ENCODE measurements around the gene DHRS7C.
"Not testable (repeated sequence)": the region's sequence is repeated elsewhere in the genome, so short reads cannot be mapped to it uniquely, and the experiment has no call there.

Gene DHRS7C

DNA sequence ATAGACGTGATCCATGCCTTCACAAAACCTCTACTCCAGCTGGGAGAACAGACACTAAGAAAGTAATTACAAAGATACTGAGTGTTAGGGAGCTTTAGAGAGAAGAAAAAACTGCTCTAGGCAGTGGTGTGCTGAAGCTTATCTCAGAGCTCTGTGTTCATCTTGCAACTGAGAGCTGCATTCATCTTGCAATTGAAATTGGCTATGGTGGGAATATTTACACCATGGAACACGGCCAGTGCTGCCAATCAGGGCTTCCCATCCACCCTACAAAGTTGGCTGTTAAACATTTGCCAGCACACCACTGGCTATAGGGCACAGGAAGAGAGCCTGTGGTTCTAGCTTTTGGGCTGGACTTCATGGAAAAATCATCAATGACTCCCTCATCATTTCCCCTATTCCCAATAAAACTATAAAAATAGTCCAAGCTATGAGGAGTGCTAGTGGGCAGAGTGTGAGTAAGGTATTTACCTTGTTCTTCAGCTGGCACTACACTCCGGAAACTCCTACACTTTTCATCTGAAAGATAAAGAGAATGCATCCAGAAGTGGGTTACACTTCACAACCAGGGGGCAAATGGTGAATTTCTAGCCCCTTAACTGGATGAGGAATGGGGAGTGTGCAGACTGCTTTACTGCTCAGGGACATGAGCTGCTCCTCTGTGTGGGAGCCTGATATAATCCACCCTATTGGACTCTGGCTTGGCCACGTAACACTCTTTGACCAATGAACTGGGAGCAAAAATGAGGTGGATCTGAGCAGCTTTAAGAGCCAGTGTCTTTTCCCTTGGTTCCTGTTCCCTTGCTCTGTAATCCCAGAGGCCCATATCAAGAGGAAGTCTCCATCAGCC, 18.9 kb upstream of the DHRS7C start:
- no peak for DNase-seq (ENCODE audit: low read depth)

DNA sequence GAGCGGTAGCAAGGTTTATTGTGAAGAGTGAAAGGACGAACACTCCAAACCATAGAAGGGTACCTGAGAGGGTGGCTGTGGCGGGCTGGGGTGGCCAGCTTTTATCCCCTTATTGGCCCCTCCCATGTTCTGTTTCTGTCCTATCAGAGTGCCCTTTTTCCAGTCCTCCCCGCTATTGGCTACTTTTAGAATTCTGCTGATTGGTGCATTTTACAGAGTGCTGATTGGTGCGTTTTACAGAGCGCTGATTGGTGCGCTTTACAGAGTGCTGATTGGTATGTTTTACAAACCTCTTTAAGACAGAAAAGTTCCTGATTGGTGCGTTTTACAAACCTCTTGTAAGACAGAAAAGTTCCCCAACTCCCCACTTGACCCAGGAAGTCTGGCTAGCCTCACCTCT, 18.0 kb upstream of the DHRS7C start:
- no peak for DNase-seq (ENCODE audit: low read depth)

DNA sequence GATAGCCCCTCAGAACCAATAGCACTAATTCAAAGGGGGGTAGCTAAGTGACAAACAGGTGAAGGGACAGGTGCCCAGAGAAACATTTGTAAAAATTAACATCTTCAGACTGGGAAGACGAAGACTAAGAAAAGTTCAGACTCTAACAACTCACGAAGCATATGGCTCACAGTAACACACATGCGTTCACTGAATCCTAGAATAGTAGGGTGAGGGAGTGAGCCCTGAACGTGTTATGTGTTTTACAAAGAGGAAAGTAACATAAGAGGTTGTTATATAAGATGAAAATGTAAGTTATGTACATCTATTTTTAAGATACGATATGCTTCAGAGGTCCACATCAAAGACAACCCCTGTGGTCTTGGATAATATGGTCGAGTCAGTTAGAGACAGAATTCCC, 15.3 kb upstream of the DHRS7C start:
- no peak for DNase-seq (ENCODE audit: low read depth)

DNA sequence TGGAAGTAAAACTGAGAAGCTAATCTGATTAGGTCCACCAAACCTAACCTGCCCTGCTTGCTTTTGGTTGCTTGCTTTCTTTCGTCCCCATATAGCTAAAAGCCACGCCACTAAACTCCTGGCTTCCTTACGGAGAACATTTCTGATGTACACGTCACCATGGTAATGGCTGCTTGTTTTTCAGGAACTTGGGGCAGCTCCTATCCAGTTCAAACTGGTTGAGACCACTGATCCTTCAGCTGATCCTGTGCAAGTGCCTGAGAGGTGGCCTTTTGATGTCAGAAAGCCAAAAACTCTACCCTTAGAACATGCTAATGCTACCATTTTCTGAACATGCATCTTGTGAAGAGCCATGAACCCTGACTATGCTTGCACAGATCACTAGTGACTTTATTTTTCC, 14.4 kb upstream of the DHRS7C start:
- no peak for DNase-seq (ENCODE audit: low read depth)

DNA sequence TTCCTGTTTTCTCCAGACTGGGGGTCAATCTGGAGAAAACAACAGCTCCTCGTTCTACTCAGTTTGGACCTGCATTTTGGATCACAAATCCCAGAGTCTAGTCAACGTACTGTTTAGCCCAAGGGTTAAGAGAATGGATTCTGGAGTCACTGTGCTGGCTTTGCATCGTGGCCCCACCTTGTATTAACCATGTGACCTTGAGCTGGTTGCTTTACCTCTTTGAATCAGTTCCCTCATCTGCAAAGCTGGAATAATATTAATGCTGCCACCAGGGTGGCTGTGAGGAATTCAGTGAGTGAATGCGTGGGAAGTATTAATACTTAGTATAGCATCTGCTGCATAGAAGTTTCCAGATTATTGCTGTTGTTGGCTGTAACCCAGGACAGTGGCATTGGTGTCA, 11.3 kb upstream of the DHRS7C start:
- DNase-seq (ENCODE audit: low read depth): no peak

DNA sequence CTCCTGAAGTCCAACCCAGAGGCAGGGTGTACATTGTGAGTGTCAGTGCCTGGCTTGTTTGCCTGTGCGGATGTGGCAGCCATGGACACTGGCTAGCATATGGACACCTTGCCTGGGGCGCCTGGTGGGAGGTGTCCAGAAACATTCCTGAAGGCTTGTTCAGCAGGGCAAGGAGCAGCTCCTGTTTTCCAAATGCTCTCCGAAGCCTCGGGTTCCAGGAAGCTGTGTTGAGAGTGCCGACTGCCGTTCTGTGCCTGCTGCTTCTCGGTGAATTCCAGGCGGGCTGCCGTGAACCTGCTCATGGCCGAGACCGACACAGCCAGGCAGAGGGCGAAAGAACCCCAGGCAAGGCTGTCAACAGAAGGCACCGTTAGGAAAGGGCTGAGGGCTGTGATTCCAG, 10.9 kb upstream of the DHRS7C start:
- DNase-seq (ENCODE audit: low read depth): no peak

DNA sequence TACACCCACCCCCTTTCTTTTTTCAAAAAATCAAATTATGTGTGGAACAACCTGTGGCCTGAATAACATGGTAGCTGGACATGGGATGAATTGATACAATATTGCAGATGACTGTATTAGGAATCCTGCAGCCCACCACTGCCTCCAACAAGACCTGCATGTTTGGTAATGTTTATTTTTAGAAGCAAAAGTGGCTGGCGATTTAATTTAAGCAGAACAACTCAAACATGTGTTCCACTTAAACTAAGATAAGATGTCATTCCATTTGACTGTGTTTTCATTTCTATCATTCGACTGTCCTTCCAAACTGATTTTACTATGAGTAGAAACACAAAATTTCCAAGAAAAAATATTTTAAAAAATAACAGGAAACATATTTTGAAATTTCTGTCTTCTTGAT, 10.1 kb upstream of the DHRS7C start:
- no peak for DNase-seq (ENCODE audit: low read depth)

DNA sequence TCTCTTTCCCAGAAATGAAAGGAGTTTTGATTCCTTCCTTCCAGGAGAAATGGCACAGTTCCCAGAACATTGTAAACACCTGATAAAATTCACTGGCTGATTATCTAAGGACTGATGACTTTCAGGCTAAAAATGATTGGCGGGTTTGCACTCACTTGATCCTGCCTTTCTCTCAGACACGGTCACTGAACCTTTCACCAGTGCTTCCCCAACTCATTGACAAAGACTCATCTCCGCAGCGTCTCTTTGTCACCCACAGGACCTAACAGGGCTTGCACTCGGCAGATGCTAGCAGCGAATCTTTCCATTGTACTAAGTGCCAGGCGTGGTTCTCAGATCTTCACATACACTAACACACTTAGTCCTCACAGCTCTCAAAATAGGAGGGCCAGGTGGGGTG, 7.3 kb upstream of the DHRS7C start:
- no peak for DNase-seq (ENCODE audit: low read depth)

DNA sequence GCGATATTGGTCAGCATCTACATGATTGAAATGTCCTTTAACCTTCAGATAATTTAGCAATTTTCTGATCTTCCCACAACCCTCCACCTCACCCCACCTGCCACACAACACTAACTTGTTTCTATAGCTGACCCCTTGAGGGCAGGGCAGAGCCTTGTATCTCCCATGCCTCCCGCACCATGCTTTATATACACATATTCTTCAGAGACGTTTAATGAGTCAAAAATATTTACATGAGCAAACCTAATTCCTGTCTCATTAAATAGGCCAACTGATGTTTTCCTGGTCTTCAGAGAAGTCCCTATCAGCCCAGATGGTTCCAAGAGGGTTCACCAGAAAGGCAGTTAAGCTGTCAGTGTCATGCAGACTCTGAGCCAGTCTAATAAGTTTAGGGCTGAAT, 6.6 kb upstream of the DHRS7C start:
- no peak for DNase-seq (ENCODE audit: low read depth)

DNA sequence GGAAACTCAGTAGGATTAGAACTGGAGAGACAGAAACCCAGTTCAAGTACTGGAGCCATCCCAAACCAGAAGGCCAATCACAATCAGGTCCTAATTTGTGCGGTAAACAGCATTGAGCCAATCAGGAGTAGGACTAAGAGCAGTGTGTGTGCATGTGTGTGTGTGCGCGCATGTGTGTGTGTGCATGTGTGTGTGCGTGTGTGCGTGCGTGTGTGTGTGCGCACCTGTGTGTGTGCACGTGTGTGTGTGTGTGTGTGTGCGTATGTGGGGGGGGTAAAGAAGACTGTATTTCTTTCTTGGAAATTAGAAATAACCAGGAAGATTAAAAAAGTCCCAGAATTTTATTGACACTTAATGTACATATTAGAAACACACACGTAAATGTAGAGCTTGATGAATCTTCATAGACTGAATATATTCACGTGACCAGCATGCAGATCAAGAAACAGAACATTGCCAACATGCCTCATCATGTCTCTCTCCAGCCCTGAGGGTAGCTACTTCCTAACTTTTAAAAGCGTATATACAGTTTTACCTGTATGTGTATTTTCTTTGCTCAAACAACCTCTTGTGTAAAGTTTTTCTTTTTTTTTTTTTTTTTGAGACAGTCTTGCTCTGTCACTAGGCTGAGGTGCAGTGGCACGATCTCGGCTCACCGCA, 919 bp upstream of the DHRS7C start:
- DNase-seq (ENCODE audit: low read depth): no peak

DNA sequence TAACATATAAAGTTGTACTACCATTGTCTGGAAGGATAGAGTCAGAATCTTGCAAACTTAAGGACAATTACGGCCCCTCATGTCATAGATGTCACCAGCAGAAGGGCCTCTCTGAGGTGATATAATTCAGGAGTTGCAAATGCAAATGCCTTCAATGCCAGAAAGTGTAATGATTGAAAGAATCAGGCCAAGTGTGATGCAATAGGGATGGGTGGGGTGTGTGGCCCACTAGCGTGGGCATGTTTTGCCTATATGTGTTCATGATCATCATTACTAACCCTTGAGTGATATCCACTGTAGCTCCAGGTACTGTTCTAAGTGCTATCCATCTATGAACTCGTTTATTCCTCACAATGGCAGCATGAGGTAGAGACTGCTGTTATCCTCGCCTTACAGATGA, 1.1 kb downstream of the DHRS7C start:
- no peak for DNase-seq (ENCODE audit: low read depth)

DNA sequence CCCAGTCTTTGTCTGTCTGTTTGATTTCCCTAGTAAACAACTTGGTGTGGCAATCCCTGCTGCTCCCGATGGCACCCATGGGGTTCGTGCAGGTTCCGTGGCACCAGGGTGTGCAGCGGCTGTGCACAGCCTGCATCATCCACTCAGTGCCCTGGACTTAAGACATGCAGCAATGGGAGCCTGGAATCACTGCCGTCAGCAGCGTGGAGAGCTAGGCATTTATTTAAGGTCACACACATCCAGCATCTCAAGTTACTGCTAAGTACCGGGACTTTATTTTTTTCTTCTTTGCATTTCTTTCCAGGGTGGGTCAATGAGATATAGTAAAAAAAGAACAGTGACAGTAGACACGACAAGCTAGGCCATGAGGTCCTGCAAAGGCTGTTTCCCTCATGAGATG, 2.8 kb downstream of the DHRS7C start:
- no peak for DNase-seq (ENCODE audit: low read depth)

DNA sequence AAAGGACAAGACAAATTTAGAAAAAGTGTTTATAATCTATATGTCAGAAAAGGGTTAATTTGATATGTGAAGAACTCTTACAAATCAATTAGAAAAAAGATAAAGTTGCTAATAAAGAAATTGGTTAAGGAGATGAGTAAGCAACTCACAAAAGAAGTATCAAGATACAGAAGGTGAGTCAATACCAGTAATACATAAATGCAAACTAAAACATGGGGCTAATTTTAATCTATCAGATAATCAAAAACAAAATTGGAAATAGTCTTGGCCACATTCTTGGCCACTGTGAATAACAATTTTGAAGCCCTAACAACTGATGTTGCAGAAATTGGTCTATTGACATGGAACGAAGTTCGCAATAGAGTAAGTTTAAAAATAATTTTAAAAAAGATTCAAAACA, 6.8 kb downstream of the DHRS7C start:
- no peak for DNase-seq (ENCODE audit: low read depth)

DNA sequence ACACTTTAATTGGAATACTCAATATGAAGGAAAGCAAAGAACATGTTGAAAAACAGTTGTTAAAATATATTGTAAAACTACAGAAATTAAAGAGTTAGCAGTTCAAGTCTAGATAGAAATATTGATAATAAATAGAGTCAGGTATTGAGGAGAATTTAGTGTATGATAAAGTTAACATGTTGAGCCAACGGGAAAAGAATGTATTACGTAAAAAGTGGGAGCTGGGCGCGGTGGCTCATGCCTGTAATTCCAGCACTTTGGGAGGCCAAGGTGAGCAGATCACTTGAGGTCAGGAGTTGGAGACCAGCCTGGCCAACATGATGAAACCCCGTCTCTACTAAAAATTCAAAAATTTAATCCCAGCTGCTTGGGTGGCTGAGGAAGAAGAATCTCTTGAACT, 7.9 kb downstream of the DHRS7C start:
- not testable (repeated sequence) for DNase-seq (ENCODE audit: low read depth)

DNA sequence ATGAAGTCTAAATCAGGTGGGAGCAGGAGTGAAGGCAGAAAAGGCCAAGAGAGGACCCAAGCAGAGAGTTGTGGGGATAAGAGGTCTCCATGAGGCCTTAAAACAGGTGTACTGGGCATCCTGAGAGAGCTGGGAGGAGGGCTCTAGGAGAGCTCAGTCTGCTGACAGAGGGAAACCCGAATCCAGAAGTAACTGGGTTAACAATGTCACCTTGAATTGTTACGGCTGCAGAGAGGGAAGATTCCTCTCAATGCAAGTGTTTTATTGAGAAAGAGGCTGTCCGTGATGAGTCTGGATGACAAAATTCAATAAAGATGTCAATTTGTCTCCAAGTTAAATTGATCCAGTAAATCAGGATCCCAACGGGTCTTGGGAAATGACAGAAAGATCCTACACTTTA, 8.3 kb downstream of the DHRS7C start:
- no peak for DNase-seq (ENCODE audit: low read depth)

DNA sequence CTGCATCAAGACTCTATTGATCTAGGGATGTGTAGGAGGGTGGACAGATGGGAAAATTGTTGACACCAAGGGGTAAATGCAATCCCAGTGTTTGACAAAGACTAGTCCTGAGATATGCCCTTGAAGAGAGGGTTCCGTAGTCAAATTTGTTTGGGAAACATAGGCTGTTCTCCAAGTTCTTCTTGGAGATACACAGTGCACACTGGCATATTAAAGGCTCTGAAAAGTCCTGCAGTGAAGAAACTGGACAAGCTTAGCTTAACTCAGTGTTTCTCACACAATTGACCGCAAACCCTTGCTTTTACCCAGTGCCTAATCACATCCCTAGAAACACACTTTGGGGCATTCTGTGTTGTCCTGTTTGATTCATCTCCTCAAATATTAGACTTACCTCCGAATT, 10.8 kb downstream of the DHRS7C start:
- DNase-seq (ENCODE audit: low read depth): no peak

DNA sequence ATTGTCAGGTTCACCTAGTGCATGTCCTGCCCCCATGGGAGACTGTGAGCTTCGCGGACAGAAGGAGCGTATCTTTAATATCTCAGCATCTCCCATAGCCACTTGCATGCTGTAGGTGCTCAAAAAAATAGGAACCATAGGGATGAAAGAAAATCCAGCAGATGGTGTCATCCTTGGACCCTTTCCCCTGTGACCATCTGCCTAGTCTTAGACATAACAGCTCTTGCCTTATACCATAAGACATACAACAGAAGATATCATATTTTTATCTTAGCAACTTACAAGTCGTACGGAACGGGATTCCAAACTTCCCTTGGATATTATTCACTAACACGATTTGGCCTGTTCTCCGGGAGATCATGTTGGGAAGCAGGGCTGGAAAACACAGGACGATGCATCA, 14.5 kb downstream of the DHRS7C start:
- DNase-seq (ENCODE audit: low read depth): no peak

DNA sequence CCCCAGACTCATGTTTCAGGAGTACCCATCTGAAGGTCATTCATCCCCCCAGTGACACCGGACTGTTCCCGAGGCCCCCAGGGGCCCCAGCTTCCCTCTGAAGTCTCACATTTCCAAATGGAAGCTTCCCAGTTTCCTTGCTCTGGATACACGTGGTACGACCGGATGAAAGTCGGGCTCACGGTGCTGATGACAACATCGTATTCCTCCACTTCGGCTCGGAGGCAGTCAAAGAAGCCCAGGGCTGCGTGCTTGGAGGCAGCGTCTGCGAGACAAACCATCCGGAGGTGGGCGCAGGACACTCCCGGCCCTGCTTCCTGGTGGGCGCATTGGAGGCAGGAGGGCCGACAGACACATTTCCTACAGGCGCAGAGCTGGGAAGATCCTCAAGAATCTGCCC, 18.7 kb downstream of the DHRS7C start:
- DNase-seq (ENCODE audit: low read depth): no peak

DNA sequence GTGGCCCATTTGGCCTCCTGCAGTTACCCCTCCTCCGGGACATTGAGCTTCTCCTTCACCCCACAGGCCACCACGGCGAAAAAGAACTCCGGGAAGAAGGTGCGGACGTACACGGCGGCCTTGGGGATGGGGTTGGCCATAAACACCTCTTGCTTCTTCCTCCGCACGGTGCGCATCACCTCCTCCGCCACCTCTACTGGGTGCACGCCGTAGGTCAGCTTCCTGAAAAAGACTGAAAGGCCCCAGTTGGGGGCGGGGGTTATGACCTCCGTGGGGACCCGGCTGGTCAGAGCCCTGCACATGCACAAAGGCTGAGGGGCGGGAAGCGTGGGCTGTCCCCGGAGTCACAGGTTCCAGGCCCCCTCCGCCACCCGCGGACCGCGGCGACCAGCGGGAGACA, 19.9 kb downstream of the DHRS7C start:
- no peak for DNase-seq (ENCODE audit: low read depth)

DNA sequence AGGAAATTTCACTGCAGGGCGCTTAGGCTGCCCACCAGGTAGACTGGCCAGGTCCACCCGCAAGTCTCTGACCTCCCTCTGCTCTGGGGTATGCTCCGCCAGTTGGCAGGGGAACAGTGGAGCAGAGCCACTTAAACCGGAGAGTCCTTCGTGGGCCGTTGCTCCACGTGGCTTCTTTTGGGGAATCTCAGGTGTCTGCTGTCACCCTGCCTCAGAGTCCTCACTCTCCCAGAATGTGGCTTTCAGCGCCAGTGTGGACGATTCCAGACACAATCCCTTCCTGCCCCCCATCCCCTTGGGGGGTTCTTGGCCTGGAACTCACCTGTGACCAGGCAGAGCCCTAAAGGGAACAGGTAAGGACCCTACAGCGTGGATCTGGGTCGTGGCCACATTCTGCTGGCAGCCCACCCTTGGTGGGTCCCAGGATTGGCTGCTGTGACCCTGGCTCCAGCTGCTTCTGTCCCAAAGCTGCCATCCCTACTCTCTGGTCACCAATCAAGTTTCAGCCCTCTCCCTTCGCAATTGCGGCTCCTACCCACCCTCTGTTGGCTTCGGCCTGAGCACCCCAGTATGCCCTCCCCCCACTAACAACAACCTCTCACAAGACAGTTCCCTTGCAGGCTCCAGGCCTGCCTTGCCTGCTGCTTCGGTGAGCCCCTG, 22.2 kb downstream of the DHRS7C start:
- no peak for DNase-seq (ENCODE audit: low read depth)

DNA sequence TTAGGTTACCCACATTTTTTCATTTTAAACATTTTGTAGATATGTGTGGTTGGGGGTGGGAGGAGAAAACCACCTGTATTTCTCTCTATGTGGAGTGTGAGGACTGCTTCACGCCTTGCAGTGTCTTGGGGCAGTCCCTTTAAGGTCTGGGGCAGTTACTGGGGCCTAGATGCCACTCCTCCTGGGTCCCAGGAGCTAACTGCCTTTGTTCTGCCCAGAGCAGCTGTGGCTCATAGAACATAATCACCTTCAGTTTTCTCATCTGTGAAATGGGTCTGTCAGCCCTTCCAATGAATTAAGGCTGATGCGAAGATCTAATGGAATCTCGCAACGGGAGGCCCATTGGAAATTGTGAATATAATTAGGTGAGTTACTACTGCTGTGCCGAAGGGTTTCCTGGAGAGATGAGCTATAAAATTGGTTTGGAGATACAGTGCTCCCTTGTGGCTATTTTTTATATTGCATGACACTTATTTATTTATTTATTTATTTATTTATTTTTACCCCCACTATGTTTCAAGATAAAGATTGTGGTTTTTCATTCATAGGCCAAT, 22.9 kb downstream of the DHRS7C start:
- peak; percentile 13 for DNase-seq (ENCODE audit: low read depth)

DNA sequence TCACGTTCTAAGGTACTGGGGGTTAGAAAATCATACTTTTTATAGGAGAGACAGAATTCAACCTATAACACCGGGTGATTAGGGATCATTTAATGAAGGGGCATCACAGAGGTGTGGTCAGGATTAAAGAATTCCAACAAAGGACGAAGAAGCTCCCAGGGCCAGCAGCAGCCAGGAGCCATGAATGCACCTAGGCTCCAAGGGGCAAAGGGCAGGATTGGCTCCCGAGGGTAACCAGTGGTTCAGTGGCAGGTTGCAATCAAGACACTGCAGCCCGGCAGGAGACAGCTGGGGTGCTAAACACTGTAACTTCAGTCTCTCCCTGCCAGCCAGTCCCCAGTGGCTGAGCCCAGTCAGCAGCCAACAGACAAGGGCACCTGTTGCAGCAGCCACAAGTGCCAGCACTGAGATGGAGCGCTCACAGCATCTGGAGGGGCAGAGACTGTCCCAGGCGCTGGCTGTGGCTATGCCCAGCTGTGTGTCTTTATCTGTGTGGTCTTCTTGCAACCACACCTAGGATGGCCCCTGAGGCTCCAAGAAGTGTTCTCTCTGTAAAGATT, 23.9 kb downstream of the DHRS7C start:
- DNase-seq (ENCODE audit: low read depth): no peak

DNA sequence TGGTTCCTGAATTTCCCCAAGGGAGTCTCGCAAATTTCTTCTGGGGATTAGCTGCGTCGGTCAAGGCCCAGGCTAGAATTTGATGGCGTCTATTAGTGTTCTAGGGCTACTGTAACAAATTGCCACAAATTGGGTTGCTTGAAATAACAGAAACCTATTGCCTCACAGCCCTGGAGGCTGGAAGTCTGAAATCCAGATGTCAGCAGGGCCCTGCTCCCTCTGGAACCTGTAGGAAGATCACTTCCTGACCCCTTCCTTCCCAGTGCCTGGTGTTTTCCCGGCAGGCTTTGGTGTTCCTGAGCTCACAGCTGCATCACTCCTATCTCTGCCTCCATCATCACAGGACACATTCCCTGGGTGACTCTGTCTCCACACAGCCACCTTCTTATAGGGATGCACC, 24.4 kb downstream of the DHRS7C start:
- DNase-seq (ENCODE audit: low read depth): no peak

All from HS-5 (cell line).